GM10248 (cell line): ENCODE results near the gene MCTP1.

Experiments
- CTCF ChIA-PET: fragments of 300-600 bp; sonication (Branson Sonifier 250); formaldehyde crosslinking; extraction: SDS; loops from one replicate; lab custom pipeline; 2021; ENCODE audit warnings: antibody characterized with exemption; lab: Yijun Ruan, JAX
- POLR2A ChIA-PET: fragments of 350-650 bp; sonication (Branson Sonifier 250); formaldehyde crosslinking; extraction: SDS; loops from one replicate; lab custom pipeline; 2020; ENCODE audit warnings: antibody characterized with exemption; lab: Yijun Ruan, JAX
- DNase-seq: peaks from one replicate; pipeline ENCODE4 v3.0.0; 2012; ENCODE audit errors: extremely low spot score
- TF ChIP-seq, protein P1 (sequence below): IDR thresholded peaks from 2 replicates; pipeline ENCODE4 v1.5.1; 2012; ENCODE audit warnings: mild to moderate bottlenecking, low read depth; ENCODE audit errors: extremely low read depth, missing control alignments, control extremely low read depth

Gene MCTP1

DNA sequence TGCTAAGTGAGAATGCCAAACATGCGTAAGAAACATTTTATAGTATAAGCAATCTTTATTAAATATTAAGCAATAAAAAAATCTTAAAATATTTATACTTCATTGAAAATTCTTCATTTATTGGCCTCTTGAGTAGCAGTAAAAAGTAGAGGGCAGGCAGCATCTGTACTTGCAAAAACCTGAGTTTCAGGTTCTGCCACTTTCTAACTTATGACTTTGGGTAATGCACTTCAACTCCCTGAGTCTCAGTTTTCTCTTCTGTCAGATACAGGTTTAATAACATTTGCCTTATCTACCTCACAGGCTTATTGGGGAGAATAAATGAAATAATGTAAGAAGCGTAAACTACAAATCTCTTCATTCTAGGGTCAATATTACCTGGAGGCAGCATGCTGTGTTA is 19.8 kb upstream of the MCTP1 start:
- TF ChIP-seq, protein P1, sequence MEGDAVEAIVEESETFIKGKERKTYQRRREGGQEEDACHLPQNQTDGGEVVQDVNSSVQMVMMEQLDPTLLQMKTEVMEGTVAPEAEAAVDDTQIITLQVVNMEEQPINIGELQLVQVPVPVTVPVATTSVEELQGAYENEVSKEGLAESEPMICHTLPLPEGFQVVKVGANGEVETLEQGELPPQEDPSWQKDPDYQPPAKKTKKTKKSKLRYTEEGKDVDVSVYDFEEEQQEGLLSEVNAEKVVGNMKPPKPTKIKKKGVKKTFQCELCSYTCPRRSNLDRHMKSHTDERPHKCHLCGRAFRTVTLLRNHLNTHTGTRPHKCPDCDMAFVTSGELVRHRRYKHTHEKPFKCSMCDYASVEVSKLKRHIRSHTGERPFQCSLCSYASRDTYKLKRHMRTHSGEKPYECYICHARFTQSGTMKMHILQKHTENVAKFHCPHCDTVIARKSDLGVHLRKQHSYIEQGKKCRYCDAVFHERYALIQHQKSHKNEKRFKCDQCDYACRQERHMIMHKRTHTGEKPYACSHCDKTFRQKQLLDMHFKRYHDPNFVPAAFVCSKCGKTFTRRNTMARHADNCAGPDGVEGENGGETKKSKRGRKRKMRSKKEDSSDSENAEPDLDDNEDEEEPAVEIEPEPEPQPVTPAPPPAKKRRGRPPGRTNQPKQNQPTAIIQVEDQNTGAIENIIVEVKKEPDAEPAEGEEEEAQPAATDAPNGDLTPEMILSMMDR = no peak
- no peak for DNase-seq
- CTCF ChIA-PET = no interaction called here
- POLR2A ChIA-PET = no interaction called here

DNA sequence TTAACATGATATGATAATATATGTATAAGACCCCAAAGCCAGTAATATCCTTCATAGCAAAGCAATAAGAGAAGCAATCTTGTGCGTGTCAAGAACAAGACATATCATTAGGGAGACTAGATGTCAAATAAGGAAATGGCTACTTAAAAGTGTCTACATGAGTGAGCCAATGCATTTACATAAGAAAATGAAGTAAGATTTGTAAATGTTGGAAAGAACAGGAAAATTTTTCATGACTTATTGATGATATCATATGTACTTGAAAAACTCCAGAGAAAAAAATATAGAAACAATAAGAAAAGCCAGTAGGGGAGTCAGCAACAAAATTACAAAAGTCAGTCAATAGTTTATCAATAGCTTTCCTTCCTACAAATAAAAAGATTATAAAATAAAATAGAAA is 13.8 kb upstream of the MCTP1 start:
- POLR2A ChIA-PET = no interaction called here
- DNase-seq = no peak
- TF ChIP-seq, protein P1 = no peak
- CTCF ChIA-PET = interaction anchor here (1.2 kb wide), 1 partner anchor 35 kb away, joined by 4 read pairs; no protein-coding TSS in a partner anchor

DNA sequence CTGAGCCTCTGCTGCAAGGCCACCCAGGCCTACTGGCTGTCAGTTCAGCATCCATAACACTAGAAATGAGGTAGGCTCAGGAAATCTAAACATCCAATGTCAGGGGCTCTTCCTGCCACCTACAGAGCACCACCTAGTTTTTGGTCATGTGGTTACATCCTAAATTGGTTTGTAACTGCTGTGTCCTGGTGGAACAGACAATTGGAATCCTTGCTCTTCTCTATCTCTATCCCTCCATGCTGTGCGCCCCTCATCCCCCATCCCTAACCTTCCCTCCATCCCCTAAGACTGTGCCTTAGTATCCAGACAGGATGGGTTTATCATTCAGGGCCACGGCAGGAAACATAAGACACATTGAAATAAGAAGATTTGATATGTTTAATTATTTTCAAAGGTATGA is 11.4 kb upstream of the MCTP1 start:
- DNase-seq = no peak
- ChIA-PET CTCF (no interaction called here), POLR2A (no interaction called here)
- TF ChIP-seq, protein P1 = no peak

DNA sequence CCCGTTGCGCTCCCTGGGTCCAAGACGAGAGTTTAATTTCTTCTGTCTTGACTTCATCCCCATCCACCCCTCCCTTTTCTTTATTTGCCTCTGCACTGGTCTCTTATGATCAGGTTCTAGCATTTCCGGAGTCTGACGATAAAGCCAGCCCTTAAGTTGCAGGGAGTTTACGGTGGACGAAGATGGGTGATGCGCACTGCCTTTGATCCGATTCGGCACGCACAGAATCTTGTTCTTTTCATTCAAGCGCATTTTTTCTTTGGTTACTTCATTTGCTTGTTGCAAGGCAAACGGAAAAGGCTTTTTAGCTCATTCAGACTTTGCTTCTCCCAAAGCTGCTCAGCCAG is 488 bp upstream of the MCTP1 start:
- ChIA-PET CTCF (interaction anchor here (0.9 to 2.0 kb wide), 6 partner anchors 15 to 559 kb away, joined by 3 to 5 read pairs (median 4); no protein-coding TSS in a partner anchor), POLR2A (no interaction called here)
- no peak for DNase-seq
- TF ChIP-seq, protein P1 = no peak

DNA sequence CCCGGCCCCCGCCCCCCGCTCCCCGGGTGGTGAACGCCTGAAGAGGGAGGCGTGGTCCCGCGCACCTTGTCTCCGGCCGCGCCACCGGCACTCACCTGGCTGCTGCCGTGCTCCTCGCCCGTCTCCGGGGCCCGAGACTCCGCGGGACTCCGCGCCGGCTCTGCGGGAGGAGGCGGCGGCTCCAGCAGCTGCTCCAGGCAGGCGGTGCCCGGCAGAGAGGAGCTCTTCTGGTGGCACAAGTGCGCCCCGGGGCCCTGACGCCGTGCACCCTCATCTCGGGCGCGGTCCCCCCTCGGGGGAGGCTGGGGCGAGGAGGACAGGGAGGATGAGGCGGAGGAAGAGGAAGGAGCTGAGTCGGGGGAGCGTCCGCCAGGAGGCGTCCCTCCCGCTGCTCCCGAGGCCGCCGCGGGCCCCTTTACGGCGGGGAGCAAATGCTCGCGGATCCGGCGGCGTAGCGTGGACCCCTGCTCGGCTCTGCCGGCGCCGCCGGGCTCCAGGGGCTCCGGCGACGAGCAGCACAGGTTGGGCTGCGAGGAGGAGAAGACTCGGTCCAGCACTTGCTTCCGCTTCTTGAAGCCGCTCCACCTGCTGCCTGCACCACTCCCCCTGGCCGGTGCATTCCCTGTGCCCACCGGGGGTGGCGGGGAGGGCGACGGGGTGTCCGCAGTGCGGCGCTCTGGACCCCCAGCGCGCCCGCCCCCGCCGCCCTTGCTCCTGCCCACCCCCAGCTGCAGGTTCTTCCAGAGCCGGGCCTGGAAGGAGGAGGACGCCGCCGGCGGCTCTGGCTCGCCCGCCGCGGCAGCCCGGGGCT is 928 bp downstream of the MCTP1 start:
- ChIA-PET POLR2A (no interaction called here), CTCF (interaction anchor here (0.7 to 1.0 kb wide), 3 partner anchors 9 to 68 kb away, joined by 3 read pairs; no protein-coding TSS in a partner anchor)
- DNase-seq = peak; percentile 63
- TF ChIP-seq, protein P1 = peak; percentile 50

DNA sequence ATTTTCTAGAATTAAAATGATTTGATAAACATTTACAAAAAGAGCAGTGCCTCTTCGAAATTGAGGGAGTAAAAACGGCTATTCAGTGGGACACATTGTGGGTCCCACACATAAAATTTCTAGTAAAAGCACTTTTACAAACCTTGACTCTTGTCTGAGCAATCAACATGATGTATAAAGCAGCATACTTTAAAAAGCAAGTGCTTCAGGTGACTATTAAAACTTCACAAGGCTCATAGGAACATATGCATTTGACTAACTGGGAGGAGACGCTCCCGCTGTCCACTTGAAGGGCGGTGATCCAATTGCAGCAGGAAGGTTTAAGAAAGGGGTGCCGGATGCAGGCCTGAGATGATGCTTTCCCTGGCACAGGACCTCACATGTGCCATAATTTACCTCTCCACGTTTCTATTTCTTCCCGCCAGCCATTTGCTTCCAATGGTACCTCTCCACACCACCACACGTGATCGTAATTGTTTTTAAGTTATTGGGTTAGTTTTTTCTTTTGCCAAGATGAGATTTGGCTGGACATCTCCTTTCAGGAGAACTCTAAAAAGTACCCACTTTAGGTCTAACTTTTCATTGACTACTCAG is 1.8 kb downstream of the MCTP1 start:
- CTCF ChIA-PET = interaction anchor here (2.1 kb wide), 1 partner anchor 10 kb away, joined by 7 read pairs; no protein-coding TSS in a partner anchor
- TF ChIP-seq, protein P1 = no peak
- DNase-seq = no peak
- POLR2A ChIA-PET = no interaction called here
